CD4-positive, alpha-beta T cell treated with Interferon gamma for 1 hour (primary cell): ENCODE results near the gene CACNA1C.

ENCODE experiments used
- DNase-seq: peaks from one replicate; pipeline ENCODE4 v3.0.0-alpha.2; 2020

CACNA1C gene

DNA sequence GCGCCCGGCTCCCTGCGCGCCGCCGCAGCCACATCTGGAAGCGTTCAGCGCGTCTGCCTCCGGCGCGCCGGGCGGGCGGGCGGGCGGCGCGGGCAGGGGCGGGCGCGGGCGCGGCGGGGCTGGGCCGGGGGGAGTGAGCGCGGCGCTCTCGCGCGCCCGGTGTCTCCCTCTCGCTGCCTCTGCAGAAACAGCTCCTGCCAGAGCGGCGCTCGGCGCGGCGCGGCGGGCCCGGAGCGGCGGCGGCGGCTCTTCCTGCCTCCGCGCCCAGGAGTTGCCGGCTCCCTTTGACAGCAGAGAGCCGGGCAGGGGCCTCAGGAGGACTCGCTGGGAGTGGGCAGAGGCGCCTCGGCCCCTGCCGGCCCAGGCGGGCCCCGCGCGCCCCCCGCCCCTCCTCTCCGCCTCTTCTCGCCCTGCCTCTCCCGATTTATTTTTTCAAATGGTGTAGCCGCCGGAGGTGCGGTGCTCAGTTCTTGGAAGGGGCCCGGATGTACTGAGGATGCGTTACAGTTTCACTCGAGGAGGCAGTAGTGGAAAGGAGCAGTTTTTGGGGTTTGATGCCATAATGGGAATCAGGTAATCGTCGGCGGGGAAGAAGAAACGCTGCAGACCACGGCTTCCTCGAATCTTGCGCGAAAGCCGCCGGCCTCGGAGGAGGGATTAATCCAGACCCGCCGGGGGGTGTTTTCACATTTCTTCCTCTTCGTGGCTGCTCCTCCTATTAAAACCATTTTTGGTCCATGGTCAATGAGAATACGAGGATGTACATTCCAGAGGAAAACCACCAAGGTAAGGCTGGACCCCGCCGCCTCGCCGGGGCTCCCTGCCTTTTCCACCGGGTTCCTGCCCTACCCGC is at the start of gene CACNA1C:
Gene CACNA1C, plus strand, starts transcription at position 162 of the 853 bp plus-strand sequence. Its CDS starts 576 bp downstream, at position 738.
- no peak for DNase-seq

DNA sequence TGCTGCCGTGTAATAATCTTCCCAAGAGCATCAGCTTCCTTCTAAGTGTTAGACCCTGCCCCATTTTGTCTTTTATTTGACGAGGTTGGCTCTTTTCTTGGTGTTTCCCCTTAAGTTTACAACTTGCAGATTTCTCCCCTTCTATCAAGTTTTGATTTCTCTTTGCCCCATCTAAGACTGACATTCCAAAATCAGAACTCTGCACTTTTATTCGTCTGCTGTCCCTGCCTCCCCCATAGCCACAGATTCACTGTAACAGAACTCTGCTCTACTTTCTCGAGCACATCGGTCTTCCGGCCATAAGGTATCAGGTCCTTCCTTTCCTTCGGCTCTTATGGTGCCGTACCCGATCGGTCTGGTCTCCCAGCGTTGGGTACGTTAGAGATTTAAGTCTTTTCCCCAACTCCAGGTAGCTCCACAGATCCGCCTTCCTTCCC is 49.1 kb upstream of the CACNA1C start:
- no peak for DNase-seq

DNA sequence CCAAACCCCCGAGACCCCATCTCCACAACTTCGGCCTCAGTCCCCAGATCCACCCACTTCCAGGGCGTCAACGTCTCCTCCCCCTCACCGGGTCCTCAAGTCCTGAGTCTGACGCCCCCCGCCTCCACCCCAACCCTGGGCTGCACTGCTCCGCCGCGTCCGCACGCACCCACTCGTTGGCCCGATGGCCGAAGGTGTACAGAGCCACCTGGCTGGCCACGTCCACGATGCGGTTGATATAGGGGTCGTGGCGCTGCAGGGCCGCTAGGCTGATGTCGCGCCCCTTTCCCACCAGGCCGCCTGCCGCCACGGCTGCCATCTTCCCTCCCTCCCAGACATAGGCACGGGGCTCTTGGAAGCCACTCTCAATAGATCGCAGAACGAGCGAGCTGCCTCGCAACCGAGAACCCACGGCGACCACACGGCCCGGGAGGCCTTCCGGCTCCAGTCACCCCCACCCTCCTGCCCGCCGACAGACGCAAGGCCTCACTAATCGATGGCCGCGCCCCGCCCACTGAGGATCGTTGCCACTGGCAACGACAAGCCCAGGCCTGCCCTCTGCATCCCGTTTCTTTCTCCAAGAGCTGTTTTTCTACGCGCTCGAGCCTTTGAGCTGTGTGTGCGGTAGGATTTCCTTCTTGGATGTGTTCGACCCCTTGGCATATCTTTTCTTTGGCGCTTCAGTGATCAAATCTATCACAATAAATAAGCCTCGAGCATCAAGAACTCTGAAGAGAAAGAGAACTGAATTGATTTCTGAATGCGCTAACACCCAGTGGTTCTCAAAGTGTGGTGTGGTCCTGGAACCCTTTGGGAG is 48.5 kb upstream of the CACNA1C start, which contains the start of gene DCP1B:
Gene DCP1B, minus strand, starts transcription at position 345 of the 817 bp plus-strand sequence. Its CDS starts 26 bp downstream, at position 319.
- DNase-seq = peak; percentile 93

DNA sequence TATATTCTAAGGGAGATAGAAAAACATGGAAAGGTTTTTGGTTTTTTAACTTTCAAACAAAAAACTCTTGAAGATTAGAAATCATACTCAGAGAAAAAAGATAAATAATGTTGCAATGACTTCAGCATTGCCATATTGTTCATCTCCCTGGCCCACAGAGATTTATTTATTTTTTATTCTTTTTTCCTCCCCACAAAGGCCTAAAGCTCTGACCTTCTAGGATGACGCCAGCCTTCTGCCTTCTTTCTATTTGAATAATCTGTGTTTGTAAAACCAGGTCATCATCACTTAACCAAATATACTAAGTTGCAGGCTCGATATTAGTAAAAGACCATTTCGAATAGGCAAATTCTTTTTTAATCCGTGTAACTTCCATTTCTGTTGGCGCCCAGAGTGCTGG is 44.1 kb upstream of the CACNA1C start:
- no peak for DNase-seq

DNA sequence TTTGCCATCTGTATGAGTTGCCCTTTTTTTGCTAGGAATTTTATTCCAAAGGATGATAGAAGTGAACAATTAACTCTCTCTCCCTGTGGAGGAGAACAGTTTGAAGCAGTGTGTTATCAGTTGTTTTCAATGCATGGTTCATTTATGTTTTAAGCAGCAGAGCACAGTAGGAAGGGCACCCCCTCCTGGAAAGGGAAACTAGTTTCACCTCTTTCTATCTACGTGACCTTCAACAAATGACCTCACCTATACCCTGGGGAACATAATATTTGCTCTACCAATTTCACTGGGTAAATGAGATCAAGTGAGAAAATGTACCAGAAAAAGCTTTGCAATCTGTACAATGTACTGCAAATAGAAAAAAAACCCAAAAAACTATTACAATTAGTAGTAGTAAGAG is 43.2 kb upstream of the CACNA1C start:
- DNase-seq = no peak

DNA sequence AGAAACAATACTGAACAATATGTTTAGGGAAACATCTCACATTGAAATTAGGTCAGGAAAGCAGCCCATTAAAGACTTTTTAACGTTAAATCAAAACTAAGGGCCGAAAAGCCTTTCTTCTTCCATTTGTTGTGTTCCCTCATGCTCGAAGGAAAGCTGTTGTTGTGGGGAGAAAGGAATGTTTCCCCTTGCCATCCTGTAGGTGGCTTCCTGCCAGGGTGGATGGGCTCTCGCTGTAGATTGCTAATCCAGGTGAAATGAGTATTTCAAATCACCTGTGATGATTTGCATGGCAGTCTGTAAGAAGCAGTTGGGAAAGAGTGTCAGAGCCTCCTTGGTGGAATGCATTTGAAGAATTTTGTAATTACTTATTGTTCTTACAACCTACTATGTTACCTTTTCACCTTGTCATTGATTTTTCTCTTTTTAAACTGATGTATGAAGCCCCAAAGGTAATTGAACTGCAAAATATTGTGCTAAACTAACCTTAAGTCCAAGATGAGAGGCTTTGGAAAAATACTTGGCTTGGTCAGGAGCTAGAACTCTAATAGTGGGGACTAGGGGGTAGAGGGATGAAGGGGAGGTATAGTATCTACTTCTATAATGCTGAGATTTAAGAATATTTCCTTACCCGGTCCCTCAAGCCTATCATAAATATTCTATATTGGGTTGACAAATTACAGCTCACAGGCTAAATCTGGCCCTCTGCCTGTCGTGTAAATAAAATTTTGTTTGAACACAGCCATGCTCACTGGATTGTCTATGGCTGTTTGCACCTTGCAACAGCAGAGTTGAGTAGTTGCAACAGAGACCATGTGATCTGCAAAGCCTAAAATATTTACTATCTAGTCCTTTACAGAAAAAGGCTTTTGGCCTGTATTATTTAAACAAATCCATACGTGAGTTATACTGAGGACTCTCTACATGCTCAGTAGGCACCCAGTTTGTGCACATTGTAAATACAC is 40.9 kb upstream of the CACNA1C start:
- no peak for DNase-seq

DNA sequence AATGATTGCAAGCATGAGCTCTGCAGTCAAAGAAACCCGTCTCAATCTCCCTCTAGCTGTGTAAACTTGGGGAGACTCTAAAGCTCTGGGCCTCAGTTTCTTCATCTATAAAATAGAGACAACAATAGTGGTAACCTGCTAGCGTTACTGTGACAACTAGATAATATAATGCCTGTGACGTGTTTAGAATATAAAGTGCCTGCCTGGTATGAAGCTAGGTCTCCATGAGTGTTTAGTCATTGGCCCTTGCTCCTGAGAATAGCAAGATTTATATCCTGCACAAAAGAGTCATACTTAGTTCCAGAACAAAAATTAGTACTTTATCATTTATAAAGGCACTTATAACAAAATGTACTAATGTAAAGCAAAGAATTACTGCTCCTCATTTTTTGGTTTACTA is 39.7 kb upstream of the CACNA1C start:
- no peak for DNase-seq

DNA sequence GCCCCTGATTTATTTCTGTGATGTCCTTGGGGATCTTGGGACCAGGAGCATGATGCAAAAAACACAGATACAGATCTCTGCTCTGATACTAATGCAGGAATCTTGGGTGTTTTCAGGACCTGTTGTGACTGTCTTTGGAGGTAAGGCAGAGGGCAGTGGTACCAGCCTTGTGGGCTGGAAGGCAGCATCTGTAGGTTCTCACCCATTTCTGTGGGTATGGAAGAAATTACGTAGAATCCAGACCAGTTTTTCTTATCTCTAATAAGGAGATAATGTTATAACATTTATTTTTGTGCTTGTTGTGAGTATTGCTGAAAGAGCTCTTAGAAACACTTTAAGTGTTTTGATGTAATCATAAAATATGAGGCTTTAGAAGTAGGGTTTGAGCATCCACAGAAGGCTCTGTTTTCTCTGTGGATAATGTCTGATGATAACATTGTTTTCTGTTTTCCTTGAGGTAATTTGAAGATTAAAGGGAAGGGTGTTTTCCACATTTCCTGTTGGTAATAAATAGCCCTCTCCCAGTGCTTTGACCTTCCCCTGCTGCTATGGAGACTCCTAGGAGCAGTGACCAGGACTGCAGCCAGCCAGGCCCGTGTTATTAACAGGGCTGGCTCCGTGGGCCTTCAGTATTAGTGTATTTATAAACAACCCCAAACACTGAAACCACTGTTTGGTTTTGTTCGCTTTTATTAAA is 39.1 kb upstream of the CACNA1C start:
- no peak for DNase-seq

DNA sequence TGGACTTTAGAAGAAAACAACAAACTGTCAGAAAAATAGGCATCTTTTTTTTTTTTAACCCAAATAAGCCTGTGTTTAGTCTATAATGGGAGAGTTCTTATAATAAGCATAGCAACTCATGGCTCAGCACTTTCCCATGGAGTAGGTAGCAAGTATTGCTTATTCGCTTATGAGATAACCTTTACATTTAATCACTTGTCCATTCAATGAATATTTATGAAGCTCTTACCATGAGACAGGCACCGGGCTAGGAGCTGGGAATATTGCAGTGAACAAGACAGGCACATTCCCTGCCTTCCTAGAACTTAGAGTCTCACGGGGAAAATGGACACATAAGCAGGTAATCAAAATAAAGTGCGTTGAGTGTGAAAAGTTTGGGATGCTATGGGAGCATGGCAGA is 38.6 kb upstream of the CACNA1C start:
- DNase-seq = no peak

DNA sequence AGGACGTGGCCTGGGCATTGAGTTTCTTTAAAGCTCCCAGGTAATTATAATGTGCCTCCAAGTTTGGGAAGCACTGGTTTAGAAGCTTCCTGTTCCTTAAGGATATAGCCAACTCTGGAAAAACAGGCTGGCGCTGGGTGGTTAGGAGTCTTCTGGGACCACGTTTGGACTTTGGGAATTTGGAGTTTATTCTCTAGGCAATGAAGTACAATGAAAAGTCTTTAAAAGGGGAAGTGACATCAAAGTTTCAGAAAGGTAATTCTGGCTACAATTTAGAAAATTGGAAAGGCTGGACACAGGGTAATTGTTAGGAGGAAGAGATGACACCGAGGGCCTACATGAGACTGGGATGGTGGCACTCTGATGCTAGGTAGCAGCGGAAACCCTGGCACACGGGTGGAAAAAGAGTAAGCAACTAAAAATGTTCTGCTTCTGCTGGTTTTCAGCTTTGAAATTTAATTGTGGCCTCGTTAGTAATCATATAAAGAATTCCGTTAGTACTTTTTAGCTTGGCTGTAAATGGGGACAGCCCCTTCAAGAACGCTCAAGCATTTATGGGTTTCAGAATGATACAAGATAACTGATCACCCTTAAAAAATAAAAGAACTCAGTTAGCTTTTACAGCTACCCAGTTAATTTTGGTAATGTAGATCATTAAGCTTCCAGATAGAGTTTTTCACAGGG is 35.8 kb upstream of the CACNA1C start:
- no peak for DNase-seq

DNA sequence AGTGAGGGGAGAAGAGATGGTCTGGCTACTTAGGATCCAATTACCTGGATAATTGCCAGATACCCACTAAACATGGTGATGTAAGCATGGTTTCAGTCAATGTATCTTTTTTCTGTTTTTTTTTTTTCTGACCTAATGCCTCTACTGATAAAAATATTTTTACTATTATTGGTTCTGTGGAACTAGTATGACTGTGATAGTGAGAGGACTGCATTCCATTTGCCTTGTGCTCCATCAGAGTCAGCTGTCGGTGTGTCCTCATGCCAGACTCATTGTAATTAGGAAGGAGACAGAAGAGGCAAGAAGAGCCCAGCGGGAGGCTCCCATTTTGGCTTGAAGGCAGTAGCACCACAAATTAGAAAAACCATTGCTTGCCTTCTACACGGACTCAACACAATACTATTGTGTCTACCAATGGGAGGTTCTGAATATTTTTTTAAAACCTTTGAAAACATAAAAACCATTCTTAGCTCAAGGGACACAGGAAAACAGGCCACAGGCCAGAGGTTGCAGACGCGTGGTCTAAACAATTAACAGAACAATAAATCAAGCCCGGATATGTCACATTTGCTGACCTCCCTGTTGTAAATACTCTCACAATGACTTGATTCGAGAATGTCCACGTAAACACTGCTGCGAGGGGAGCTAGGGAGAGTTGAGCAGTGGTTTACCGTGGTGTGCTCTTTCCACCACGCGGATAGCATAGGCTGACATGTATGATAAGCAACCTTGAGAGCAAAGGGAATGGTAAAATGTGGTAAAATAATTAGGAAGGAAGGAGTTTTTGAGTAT is 35.0 kb upstream of the CACNA1C start:
- DNase-seq = no peak

DNA sequence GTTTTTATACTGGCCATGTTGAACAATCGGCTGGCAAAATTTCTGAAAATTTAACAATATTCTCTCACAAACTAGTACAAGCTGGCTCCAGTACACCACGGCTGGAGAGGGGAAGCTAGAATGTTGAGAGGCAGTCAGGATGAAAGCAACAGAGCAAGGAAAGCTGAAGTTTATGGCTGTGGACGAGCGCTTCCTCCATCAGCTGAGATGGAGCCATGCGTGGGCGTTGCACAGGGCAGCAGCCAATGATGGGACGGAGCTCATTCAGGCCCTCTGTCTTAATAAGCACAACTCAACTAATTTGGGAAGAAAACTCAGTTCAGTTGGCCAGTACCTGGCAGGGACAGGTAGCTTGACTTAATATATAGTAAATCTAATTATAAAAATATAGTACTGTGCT is 34.4 kb upstream of the CACNA1C start:
- no peak for DNase-seq

DNA sequence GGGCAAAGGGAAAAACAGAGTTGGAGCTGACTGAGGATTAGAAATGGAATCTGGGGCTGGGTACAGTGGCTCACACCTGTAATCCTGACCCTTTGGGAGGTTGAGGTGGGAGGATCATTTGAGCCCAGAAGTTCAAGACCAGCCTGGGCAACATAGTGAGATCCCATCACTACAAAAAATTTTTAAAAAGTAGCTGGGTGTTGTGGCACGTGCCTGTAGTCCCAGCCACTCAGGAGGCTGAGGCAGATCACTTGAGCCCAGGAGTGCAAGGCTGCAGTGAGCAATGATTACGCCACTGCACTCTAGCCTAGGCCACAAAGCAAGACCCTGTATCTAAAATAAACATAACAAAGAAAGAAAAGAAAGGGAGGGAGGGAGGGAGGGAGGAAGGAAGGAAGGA is 33.7 kb upstream of the CACNA1C start:
- no peak for DNase-seq

DNA sequence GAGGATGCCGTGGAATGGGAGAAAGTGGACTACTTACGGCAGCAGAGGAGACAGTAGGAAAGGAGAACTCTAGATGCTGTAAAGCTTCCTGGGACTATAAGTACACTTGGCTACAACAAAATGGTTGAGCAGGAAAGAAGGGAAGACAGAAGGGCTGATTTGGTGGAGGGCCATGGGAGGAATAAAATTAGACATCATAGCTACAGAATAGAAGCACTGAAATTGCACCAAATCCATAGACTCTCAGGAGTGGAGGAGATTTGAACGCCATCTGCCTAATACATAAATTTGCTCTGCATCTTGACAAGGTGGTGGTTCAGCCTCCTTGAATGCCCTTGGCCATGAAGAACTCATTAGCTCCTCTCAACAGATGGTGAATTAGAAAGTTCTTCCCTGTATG is 32.3 kb upstream of the CACNA1C start:
- DNase-seq = no peak

DNA sequence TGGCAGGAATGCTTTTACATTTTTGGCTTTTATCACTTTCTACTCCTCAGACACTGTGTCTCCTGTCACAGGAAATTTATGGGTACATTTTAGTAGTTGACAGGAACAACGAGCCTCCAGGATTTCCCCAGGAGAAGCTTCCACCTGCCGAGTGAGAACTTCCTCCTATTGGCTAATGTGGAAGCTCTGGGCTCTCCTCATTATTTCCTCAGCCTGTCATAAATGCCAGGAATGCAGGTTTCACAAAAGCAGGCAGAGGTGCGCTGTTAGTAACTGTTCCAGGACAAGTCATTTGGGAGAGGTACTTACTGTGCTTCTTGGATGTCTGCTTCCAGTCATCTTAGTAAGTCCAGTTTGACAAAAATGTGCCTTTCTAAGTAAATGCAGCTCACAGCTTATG is 29.4 kb upstream of the CACNA1C start:
- no peak for DNase-seq

DNA sequence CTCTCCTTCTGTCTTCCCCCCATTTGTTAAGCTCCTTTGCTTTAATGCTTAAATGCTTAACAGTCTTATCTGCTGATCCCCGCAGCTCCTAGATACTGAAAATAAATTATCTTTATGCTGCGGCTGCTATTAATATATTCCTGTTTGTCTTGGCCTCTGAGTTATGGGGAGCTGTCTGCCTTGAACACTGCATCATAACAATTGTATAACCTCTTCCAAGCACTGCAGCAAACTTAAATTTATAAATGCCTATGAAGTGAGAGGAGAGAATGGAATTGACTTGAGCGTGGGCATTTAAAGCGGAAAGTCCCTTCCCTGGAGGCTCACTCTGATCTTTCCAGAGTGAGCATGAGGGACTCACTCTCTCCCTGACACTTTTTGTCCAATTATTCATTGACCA is 25.4 kb upstream of the CACNA1C start:
- no peak for DNase-seq

DNA sequence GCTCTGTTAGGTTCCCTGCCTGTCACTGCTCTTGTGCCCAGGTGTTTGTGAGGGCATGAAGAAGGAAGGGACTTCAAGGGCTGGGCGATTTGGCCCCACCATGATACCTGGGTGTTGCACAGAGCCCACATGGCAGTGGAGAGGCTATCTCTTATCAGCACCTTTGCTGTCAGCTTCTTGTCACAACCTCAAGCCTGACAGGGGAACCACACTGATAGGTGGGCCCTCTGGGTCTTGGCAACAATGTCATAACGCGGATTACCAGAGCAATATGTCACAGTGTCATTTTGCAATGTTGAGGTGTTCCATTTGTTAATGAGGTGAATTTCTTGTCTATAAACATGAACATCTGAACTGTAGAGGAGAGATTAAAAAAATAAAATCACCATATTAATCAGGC is 22.9 kb upstream of the CACNA1C start:
- no peak for DNase-seq

DNA sequence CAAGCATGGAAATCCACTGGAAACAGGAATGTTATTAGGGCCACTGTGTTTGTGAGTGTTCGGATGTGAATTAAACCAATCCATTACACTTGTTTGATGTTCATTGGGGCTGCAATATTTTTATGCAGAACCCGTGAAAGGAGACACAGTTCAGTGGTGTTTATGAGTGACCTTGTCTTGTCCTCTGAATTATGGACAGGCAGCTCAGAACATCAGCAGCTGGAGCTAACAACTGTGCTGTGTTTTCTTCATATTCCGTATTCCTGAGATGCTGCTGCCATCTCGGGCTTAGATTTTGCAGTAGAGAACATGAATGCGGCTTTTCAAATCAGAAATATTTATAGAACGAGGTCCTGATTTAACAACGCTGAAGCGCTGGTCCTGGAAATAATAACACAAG is 20.3 kb upstream of the CACNA1C start:
- DNase-seq = no peak

DNA sequence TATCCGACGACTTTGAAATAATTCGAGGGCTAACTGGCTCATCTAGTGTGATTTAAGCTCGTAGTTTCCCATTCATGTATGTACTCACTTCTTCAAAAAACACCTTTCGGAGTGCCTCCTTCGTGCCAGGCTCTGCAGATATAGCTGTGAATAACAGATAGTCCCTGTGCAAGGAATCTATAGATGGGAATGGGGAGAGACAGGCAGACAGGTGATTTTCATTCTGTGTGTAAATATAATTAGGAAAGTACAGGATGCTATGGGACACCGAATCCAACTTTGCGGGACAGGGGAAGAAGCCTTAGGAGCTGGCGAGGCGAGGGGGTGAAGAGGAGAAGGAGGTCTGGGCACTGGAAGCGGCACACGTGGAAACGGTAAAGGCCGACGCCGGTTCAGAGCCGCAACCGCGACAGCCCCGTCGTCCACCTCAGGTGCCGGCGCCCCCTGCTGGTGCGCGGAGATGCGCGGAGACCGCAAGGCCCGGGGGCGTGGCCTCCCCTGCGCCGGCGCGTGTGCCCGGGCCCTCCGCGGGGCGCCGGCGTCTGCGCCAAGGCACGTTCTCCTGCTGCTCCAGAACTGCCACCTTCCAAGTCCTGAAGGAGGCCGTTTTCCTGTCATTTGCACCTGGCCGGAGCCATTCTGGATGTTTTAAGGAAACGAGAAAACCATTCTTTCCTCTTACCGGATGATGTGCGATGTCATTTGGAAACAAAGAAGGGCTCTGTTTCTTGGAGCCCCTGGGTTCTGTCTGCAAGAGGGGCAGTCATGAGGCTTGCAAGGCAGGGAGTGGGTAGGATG is 18.0 kb upstream of the CACNA1C start:
- DNase-seq = peak; percentile 79
